HL-60 (cell line): ENCODE data around the gene UROD.
A peak's percentile ranks its signal among the peaks of the same experiment; 100 is the strongest.
"Not testable (repeated sequence)": the region's sequence is repeated elsewhere in the genome, so short reads cannot be mapped to it uniquely, and the experiment has no call there.

Experiments
- DNase-seq, 2 experiments: peaks; one replicate each; pipeline ENCODE4 v3.0.0-alpha.2; 2010 to 2020; ENCODE audit warnings: low read depth in 1 of 2, low spot score in 1 of 2
- H3K27ac ChIP-seq: fragments of 250-450 bp; sonication (Bioruptor Pico); replicated peaks from 2 replicates; pipeline ENCODE4 v1.5.1; 2020; ENCODE audit warnings: mild to moderate bottlenecking, moderate library complexity
- H3K27me3 ChIP-seq: fragments of 250-450 bp; sonication (Bioruptor Pico); 2 replicates; pipeline ENCODE4 v1.5.1; 2021; ENCODE audit warnings: mild to moderate bottlenecking, moderate library complexity; ENCODE audit not compliant: insufficient read depth, poor library complexity, severe bottlenecking
- H3K4me3 ChIP-seq: replicated peaks from 2 replicates; pipeline ENCODE4 v1.5.1; 2011; ENCODE audit warnings: mild to moderate bottlenecking, control low read depth, low read length; ENCODE audit not compliant: insufficient read depth
- GABPA ChIP-seq: IDR thresholded peaks from 2 replicates; pipeline ENCODE4 v1.6.1; 2012; ENCODE audit warnings: low read depth
- POLR2AphosphoS5 ChIP-seq: IDR thresholded peaks from 2 replicates; pipeline ENCODE4 v1.6.1; 2012; ENCODE audit warnings: low read depth
- REST ChIP-seq: IDR thresholded peaks from 2 replicates; pipeline ENCODE4 v1.6.1; 2012; ENCODE audit warnings: low read depth; ENCODE audit not compliant: insufficient replicate concordance
- SPI1 ChIP-seq: IDR thresholded peaks from 2 replicates; pipeline ENCODE4 v1.6.1; 2012; ENCODE audit warnings: low read depth, mild to moderate bottlenecking, borderline replicate concordance
- TF ChIP-seq, protein P1 (sequence below): IDR thresholded peaks from one replicate; pipeline ENCODE4 v1.5.1; 2011; ENCODE audit warnings: low read length, control low read depth, inconsistent platforms; ENCODE audit not compliant: insufficient read depth

The UROD gene

GRCh38 chr1:44999232-44999631 is 12.8 kb upstream of the UROD start:
- H3K27me3 ChIP-seq = no peaks in the 10 kb centered on the region
- no peak for TF ChIP-seq SPI1
- TF ChIP-seq, protein P1, sequence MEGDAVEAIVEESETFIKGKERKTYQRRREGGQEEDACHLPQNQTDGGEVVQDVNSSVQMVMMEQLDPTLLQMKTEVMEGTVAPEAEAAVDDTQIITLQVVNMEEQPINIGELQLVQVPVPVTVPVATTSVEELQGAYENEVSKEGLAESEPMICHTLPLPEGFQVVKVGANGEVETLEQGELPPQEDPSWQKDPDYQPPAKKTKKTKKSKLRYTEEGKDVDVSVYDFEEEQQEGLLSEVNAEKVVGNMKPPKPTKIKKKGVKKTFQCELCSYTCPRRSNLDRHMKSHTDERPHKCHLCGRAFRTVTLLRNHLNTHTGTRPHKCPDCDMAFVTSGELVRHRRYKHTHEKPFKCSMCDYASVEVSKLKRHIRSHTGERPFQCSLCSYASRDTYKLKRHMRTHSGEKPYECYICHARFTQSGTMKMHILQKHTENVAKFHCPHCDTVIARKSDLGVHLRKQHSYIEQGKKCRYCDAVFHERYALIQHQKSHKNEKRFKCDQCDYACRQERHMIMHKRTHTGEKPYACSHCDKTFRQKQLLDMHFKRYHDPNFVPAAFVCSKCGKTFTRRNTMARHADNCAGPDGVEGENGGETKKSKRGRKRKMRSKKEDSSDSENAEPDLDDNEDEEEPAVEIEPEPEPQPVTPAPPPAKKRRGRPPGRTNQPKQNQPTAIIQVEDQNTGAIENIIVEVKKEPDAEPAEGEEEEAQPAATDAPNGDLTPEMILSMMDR = no peak
- no peak for TF ChIP-seq REST
- no peak for TF ChIP-seq POLR2AphosphoS5
- TF ChIP-seq GABPA = no peak
- DNase-seq = no peak
- no peak overlapping the region for H3K4me3 ChIP-seq
- no peak overlapping the region for H3K27ac ChIP-seq

DNA sequence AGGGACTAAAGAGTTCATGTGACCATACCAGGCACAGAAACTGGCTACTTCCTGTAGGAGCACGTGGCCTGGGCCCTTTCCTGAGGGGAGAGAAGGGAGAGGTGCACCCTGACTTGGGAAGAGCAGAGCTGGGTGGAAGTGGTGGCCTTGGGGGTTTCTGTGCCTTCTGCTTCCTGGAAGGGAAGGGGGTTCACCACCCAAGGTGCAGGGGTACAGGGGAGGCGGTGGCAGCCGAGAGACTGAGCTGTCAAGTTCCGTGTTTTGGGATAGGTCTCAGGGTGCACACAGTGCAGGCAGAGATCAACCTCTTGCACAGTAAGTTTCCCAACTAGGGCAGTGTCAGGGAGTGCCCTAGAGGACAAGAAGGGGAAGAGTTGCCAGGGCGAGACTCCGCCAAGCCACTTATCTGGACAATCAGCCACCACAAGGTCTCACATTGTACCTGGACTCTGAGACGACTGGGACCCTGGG is 11.0 kb upstream of the UROD start:
- DNase-seq = peak in 1 of 2 experiments; percentile 58
- H3K27ac ChIP-seq = peak overlapping the region; percentile 59
- TF ChIP-seq, protein P1 = no peak
- 0 out of 2 replicates have a peak, but pooled peaks have one; percentile 42 for TF ChIP-seq POLR2AphosphoS5
- H3K27me3 ChIP-seq = no peaks in the 10 kb centered on the region
- H3K4me3 ChIP-seq = no peak overlapping the region

GRCh38 chr1:45001576-45001975 is 10.5 kb upstream of the UROD start:
- H3K27me3 ChIP-seq, H3K27ac ChIP-seq, DNase-seq, H3K4me3 ChIP-seq: not testable (repeated sequence)

- TF ChIP-seq GABPA (no peak), REST (no peak), SPI1 (no peak), POLR2AphosphoS5 (no peak)
- TF ChIP-seq, protein P1 = no peak
- Histone ChIP-seq H3K27me3 (no peaks in the 10 kb centered on the region), H3K27ac (no peak overlapping the region), H3K4me3 (no peak overlapping the region)
- no peak for DNase-seq
These were observed 9.1 kb upstream of the UROD start for GRCh38 chr1:45002650-45003645.
